Subcutaneous adipose tissue (tissue), 4 donors: ENCODE results near the gene AQP12B. TPM values are rescaled to one million over a fixed set of nuclear protein-coding genes. Genes with fewer than 3 reads are reported as not detected.

Experiments
- total RNA-seq, 4 donors: library from RNA; depleted of rRNA; stranded (reverse); fragments of >200 nt; gene quantifications; one replicate each; pipeline ENCODE4 v1.1.0, GENCODE V29; 2016
- TF ChIP-seq, protein P1 (sequence below): fragments of 450-650 bp; IDR thresholded peaks from one replicate; pipeline ENCODE4 v1.5.1; 2016; ENCODE audit warnings: low read depth, mild to moderate bottlenecking, control low read depth, antibody characterized with exemption, moderate library complexity

AQP12B gene
- total RNA-seq, 4 donors from 2014 or later: not detected

DNA sequence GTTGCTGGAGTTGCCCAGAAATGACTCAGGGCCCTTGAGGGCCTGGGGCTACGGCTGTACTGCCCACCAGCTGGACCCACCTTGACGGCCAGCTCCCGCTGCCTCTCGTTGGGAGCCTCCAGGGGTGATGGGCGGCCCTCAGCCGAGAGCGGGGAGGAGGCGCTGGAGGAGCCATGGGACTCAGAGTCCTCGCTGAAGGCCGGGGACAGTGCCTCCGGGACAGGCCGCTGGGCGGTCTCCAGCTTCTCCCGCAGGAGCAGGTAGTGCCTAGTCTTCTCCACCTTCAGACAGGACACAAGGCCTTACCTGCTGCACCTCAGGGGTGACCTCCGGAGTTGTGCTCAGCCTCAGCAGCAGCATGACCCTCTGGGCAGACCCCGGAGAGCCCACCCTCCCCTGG is 39.7 kb upstream of the AQP12B start:
- TF ChIP-seq, protein P1, sequence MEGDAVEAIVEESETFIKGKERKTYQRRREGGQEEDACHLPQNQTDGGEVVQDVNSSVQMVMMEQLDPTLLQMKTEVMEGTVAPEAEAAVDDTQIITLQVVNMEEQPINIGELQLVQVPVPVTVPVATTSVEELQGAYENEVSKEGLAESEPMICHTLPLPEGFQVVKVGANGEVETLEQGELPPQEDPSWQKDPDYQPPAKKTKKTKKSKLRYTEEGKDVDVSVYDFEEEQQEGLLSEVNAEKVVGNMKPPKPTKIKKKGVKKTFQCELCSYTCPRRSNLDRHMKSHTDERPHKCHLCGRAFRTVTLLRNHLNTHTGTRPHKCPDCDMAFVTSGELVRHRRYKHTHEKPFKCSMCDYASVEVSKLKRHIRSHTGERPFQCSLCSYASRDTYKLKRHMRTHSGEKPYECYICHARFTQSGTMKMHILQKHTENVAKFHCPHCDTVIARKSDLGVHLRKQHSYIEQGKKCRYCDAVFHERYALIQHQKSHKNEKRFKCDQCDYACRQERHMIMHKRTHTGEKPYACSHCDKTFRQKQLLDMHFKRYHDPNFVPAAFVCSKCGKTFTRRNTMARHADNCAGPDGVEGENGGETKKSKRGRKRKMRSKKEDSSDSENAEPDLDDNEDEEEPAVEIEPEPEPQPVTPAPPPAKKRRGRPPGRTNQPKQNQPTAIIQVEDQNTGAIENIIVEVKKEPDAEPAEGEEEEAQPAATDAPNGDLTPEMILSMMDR: no peak

DNA sequence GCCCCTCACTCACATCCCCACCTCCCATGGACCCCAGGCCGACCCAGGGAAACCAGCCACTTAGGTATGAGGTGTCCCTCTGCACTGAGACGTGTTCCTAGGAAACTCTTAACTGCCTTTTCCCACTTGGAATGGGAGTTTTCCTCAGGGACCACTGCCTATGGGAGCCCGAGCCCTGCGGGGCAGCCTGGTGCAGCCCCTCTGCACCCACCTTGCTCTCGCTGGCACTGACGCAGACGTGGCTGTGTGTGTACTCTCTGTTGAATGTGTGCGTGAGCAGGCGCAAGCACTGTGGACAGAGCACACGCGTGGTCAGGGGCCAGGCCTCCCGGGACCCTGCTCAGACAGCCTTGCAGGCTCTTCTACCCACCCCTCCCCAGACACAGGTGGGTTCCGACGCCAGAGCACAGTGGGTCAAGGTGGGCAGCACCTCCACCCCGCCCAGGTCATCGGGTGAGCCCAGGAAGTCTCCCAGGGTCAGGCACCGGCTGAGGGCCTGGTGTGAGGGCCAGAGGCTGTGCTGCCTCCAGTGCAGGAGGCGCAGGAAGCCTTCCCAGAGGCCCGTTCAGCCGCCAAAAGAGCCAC is 39.0 kb upstream of the AQP12B start:
- TF ChIP-seq, protein P1: no peak

DNA sequence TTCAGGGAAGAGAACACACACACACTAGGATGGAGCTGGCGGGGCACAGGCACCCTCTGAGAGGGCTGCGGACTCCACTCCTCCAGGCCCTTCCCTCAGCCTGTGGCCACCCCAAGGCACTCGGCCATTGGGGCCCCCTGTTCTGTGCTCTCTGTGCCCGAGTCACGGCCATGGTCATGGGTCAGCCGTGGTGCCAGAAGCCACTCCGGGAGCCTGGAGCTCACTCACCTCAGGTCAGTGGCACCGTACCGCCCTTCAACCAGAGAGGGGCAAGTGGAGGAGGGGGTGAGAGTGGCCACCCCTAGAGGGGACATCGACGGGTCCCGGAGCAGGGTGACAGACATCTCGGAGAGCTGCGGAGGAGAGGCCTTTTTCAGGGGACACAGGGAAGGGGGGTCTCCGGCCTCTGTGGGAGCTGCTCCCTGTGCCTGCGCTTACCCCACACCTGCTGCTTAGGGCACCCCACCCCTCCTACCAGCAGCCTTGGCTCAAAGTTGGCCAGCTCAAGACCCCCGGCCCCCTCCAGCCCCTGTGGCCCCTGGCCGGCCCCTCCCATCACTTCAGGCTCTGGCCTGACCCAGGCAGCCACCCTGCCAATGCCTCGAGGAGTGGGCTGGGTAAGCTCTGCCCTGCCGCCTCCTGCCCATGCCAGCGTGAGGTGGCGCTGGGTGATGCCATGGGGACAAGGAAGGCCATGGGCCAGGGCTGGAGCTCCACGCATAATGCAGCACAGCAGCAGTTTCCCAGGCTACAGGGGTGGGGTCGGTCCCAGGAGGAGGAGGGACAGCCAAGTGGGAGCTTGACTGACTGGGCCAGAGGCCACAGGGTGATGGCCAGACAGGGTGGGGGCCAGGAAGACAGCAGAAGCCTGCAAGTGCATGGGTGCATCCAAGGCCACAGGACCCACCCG is 38.3 kb upstream of the AQP12B start:
- TF ChIP-seq, protein P1: no peak

DNA sequence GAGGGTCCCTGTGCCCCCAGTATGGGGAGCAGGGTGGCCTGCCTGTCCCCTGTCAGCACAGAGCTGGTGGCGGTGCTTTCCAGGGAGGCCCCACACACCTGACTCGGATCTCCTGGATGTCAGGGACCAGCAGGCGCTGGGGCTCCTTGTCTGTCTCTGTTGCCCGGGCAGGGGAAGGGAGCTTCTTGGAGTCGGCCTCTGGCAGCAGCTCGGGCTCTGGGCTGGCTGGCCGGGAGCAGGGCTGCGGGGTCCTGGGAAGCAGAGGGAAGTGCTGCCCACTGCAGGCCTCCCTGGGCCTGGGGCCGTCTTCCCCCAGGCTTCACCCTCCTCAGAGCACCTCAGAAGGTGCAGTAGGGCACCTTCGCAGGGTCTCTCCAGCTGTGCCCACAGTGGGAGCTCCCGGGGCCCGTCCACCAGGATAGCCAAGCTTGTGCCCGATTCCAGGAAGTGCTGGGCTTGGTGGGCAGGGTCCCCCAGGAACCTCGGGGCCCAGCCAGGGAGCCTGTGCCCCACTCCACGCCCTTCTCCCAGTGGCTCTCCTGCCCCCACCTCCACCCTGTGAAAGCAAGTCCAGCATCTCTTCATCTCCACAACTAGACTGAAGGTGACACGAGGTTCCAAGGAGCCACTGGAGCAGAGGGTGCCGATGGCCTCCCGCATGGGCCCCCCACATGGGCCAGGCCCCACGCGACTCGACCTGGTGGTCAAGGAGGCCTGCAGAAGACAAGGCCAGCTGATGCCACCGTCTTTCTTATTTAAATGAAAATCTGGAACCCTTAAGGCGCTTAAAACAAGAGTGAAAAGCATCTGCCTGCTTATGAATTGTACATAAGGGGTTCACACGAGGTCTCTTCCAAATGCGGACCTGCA is 37.2 kb upstream of the AQP12B start:
- TF ChIP-seq, protein P1: no peak

DNA sequence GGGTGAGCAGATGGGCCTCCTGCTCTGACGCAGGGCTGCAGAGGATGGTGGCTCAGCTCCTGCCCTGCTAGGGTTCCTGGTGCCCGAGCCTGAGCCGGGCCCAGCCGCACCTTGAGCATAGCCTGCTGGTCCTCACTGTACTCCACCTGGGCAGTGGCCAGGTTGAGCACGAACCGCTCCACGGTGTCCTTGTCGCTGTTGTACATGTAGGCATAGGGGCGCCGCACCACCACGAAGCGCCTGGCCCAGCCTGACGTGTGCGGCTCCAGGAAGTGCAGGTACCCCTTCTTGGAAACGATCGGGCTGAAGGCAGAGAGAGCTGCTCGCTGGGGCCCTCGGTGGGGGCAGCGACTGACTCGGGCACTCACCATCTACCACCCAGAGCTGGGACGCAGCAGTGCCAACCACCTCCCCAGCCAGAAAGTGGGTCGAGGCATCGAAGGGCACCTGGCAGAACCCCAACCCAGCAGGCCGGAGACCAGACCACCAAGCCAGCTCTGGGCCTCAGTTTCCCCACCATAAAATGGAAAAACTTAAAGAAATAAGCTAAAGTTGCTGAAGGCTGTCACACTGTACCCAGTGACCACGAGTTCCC is 36.3 kb upstream of the AQP12B start:
- TF ChIP-seq, protein P1: no peak

DNA sequence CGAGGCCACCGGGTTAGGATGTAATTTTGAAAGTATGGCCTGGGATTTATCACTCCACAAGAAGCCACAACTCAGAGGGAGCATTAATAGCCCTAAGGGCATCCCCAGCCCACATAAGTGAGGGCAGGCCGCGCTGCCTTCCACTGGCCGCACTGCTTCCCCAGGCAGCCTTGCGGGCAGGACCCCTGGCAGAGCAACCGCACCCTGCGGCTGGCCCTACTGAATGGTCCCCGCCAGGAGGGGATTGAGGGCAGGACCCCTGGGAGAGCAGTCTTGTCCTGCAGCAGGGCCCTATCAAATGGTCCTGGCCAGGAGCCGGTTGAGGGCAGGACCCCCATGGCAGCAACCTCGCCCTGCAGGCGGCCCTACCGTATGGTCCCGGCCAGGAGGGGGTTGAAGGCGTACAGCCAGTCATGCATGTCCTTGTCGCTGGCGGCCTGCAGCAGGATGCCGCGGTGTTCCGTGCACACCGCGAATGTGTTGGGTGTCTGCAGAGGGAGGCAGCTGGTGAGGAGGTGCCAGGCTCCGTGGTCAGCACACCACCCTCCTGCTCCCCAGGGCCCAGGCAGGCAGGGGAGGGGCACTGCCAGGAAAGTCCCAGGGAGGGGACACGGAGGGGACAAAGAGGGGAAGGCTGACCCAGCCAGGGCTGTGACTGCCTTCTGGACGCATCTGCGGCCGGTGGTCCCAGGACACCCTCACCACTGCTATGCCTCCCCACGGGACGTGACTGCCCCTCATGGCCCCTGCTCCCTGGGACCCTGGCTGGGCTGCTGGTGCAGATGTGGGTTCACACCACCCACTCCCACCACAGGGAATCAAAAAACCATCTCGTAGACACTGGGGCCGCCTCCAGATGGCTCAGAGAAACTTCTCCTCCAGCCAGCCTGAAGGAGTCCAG is 35.2 kb upstream of the AQP12B start:
- TF ChIP-seq, protein P1: no peak
